ENCODE measurements around the gene TARP.
A peak's percentile ranks its signal among the peaks of the same experiment; 100 is the strongest.
"Not testable (repeated sequence)": the region's sequence is repeated elsewhere in the genome, so short reads cannot be mapped to it uniquely, and the experiment has no call there.

TARP gene

DNA sequence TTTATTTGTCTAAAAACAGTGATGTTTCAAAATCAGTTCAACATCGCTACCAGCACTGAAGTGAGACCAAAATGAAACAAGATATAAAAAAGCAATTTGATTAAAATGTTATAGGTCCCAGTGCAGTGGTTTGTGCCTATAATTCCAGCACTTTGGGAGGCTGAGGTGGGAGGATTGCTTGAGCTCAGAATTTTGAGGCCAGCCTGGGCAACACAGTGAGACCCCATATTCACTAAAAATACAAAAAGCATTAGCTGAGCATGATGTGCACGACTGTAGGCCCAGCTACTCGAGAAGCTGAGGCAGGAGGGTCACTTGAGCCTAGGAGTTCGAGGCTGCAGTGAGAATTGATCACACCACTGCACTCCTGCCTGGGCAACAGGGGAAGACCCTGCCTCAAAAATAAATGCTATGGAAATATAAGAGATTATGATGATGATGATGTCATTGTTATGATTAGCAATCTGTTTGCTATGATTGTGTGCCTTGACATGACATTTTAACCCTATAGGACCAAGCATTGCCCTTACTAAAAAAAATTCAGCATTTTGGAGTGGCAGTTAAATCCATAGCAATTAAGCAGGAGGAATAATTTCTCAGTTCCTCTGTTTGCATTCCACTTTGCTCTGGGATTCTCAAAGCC is 3.6 kb downstream of the TARP start:
- not testable (repeated sequence) for H3K36me3 Mint-ChIP-seq; H3K4me1 Mint-ChIP-seq; H3K9me3 Mint-ChIP-seq; ATAC-seq (ENCODE audit: low read depth in 2 of 2); H3K27ac Mint-ChIP-seq; DNase-seq; H3K4me3 Mint-ChIP-seq; H3K27me3 Mint-ChIP-seq

DNA sequence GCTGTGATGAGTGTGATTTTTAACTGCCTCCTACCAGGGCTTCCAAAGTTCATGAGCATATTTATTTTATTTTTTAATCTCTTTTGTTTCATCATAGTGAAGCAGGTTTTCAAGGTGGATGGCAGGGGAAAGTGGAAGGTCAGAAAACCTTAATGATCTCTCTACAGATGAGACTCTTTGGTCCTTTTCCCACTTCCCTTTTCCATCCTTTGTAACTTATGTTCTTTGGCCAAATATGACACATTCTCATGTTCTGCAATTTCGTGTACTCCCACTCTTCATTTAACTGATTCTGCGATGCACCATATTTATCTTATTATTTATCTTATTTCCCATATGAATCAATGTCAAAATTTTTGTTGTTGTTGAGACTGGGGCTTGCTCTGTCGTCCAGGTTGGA is 7.5 kb downstream of the TARP start:
- not testable (repeated sequence) for ATAC-seq (ENCODE audit: low read depth in 2 of 2); H3K27ac Mint-ChIP-seq; H3K36me3 Mint-ChIP-seq; H3K4me3 Mint-ChIP-seq; H3K9me3 Mint-ChIP-seq; H3K4me1 Mint-ChIP-seq; H3K27me3 Mint-ChIP-seq; DNase-seq

DNA sequence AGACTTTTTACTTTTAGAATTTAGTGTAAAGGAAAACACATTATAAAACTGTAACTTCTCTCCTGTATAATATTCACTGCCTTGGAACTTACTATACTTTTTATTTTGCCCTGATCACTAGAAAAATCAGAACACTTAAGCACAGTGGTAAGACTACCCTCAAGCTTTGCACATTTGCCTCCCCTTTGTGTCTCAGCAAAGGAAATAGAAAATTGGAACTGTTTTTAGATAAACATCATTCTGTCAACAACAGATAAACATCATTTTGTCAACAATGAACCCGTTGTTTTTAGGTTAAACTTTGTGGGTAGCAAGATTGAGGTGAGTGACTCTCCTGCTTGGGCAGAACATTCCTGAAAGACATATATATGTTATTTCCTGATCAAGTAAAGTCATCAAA is 8.8 kb downstream of the TARP start:
- ATAC-seq (ENCODE audit: low read depth in 2 of 2); H3K27me3 Mint-ChIP-seq; H3K9me3 Mint-ChIP-seq; H3K36me3 Mint-ChIP-seq; H3K4me1 Mint-ChIP-seq; H3K27ac Mint-ChIP-seq; H3K4me3 Mint-ChIP-seq; DNase-seq: not testable (repeated sequence)

DNA sequence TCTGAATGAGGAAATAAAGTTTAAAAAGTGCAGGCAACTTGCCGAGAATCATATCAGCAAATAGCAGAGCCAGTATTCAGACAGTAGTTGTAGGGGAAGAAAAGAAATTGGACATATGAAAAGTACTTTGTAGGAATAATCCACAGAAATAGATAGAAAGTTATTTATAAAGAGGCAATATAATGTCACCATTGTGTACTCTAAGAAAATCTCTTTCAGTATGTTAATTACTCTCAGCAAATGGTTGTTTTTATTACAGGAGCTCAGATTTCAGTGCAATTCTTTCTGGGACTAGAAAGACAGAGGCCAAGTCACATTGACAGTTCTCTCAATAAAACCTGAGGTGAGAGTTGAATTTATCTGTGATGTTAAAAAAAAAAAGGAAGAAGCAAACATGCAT is 10.2 kb downstream of the TARP start:
- H3K27ac Mint-ChIP-seq; H3K36me3 Mint-ChIP-seq; H3K4me1 Mint-ChIP-seq; ATAC-seq (ENCODE audit: low read depth in 2 of 2); H3K9me3 Mint-ChIP-seq; H3K4me3 Mint-ChIP-seq; H3K27me3 Mint-ChIP-seq; DNase-seq: not testable (repeated sequence)

DNA sequence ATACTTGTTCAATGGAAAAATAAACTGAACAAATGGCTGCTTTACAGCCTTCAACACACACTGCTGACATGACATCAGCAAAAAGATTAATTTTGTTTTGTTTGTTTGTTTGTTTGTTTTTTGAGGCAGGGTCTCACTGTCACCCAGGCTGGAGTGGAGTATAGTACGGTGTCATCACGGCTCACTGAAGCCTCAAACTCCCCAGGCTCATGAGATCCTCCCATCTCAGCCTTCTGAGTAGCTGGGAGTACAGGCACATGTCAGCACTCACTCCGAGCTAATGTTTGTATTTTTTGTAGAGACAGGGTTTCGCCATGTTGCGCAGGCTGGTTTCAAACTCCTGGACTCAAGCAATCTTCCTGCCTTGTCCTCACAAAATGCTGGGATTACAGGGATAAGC is 10.9 kb downstream of the TARP start:
- Mint-ChIP-seq H3K27ac (no peak overlapping the region), H3K4me1 (no peaks in the 10 kb centered on the region), H3K4me3 (no peak overlapping the region), H3K36me3 (no peaks in the 10 kb centered on the region), H3K27me3 (peaks cover 0 to 5% (median 4%) of the 10 kb centered on the region in 3 donors), H3K9me3 (no peaks in the 10 kb centered on the region)
- ATAC-seq (ENCODE audit: low read depth in 2 of 2) (no peak), DNase-seq (no peak)

DNA sequence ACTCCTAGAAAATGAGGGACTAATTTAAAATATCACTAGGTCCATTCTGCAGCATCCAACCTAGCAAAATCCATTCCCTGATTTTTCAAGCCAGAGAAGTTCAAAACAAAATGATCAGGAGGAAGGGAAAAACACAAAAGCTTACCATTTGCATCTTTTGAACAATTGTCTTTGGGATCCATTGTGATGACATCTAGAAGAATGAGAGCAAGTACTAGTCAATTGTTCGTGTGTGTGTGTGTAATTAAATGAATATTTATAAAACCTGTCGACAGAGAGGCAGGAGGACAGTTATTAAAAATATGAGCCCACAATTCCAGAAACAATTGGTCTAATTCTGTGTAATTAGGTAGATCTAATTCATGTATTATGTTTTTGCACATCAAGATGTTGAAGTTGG is 11.4 kb downstream of the TARP start:
- H3K27ac Mint-ChIP-seq, H3K9me3 Mint-ChIP-seq, H3K4me3 Mint-ChIP-seq: not testable (repeated sequence)

DNA sequence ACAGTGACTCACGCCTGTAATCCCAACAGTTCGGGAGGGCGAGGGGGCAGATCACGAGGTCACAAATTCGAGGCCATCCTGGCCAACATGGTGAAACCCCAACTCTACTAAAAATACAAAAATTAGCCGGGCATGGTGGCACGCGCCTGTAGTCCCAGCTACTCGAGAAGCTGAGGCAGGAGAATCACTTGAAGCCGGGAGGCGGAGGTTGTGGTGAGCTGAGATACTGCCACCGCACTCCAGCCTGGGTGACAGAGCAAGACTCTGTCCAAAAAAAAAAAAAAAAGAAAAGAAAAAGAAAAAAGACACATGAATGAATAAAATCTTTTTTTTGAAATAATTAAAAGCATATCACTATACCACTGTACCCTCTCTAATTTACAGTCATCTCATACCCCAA is 11.8 kb downstream of the TARP start:
- not testable (repeated sequence) for ATAC-seq (ENCODE audit: low read depth in 2 of 2); H3K27me3 Mint-ChIP-seq; H3K9me3 Mint-ChIP-seq; H3K36me3 Mint-ChIP-seq; H3K4me1 Mint-ChIP-seq; DNase-seq; H3K27ac Mint-ChIP-seq; H3K4me3 Mint-ChIP-seq

More for the DNA sequence above, 11.4 kb downstream of the TARP start:
- not testable (repeated sequence) for H3K27me3 Mint-ChIP-seq; H3K4me1 Mint-ChIP-seq; H3K36me3 Mint-ChIP-seq; ATAC-seq (ENCODE audit: low read depth in 2 of 2); DNase-seq

DNA sequence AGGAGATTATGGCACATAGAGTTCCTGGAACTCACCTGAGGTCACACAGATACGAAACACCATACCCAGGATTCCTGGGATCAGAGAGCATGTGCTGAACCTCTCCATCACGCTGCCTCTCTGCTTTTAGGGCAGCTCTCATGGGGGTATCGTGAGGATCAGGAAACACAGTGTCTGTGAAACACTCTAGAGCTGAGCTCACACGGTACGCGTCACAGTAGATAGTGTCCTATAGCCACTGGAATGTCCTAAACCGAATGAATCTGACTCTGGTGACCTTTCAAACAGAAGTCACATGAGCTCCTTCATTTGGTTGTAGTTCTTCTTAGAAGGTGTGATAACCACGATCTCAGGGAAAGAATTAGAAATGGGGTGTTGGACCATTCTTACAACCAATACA is 14.3 kb downstream of the TARP start:
- H3K36me3 Mint-ChIP-seq; H3K4me3 Mint-ChIP-seq; H3K4me1 Mint-ChIP-seq; H3K27ac Mint-ChIP-seq; ATAC-seq (ENCODE audit: low read depth in 2 of 2); H3K27me3 Mint-ChIP-seq; H3K9me3 Mint-ChIP-seq; DNase-seq: not testable (repeated sequence)

DNA sequence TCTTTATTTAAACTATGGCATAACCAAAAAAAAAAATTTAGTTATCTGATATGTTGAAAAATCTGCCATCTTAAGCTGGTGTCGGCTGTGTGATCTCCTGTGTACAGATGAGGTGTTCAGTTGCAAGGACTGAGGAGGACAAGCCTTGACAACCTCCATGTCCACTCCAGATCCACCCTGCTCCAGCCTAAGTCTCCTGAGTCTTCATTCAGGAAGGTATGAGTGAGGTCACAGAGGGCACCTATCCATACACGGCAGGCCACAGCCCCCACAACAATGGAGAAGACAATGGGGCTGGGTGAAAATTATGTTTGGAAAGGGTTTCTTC is 16.1 kb downstream of the TARP start:
- no peak overlapping the region for H3K27ac Mint-ChIP-seq
- ATAC-seq (ENCODE audit: low read depth in 2 of 2) = no peak

DNA sequence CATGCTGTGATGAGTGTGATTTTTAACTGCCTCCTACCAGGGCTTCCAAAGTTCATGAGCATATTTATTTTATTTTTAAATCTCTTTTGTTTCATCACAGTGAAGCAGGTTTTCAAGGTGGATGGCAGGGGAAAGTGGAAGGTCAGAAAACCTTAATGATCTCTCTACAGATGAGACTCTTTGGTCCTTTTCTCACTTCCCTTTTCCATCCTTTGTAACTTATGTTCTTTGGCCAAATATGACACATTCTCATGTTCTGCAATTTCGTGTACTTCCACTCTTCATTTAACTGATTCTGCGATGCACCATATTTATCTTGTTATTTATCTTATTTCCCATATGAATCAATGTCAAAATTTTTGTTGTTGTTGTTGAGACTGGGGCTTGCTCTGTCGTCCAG is 23.6 kb downstream of the TARP start:
- not testable (repeated sequence) for H3K36me3 Mint-ChIP-seq, H3K4me1 Mint-ChIP-seq, H3K27me3 Mint-ChIP-seq

More for the DNA sequence above, 16.1 kb downstream of the TARP start:
- Mint-ChIP-seq H3K4me1 (no peaks in the 10 kb centered on the region), H3K36me3 (no peaks in the 10 kb centered on the region), H3K4me3 (no peak overlapping the region), H3K27me3 (peaks cover 0 to 5% (median 4%) of the 10 kb centered on the region in 3 donors), H3K9me3 (no peaks in the 10 kb centered on the region)
- no peak for DNase-seq

DNA sequence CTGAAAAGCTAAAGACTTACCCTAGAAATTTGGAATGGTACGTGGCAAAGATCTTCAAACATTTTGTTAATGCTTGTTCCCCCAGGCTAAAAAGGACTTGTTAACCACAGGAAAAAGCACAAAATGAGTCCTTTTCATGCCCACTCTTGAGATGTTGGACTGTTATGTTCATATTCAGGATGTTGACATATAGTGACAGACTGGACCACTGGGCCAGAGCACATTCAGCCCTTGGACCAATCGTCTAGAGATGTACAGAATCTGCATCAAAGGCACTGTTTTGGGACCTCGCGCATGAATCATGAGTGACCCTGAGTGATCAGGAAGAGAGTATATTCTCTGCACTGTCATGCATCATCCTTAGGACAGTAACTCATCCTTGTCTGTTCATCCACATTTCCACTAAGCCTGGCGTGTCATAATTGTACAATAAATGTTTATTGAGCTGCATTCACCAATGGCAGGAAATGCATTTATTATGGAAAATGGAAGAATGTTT is 25.3 kb downstream of the TARP start:
- peaks cover 0 to 5% (median 0%) of the 10 kb centered on the region in 3 donors for H3K27me3 Mint-ChIP-seq

More for the DNA sequence above, 23.6 kb downstream of the TARP start:
- not testable (repeated sequence) for DNase-seq, H3K4me3 Mint-ChIP-seq, H3K9me3 Mint-ChIP-seq, H3K27ac Mint-ChIP-seq
- ATAC-seq (ENCODE audit: low read depth in 2 of 2) = peak; percentile 40 to 67

DNA sequence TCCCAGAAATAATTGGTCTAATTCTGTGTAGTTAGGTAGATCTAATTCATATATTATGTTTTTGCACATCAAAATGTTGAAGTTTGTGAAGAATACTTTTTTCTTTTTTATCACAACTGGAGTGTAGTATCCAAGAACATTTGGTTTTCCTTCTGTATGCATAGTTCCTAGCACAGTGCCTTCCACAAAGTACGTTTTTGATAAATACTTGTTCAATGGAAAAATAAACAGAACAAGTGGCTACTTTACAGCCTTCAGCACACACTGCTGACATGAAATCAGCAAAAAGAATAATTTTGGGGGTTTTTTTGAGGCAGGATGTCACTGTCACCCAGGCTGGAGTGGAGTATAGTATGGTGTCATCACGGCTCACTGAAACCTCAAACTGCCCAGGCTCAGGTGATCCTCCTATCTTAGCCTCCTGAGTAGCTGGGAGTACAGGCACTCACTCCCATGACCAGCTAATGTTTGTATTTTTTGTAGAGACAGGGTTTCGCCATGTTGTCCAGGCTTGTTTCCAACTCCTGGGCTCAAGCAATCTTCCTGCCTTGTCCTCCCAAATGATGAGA is 27.9 kb downstream of the TARP start:
- Mint-ChIP-seq H3K4me1 (no peaks in the 10 kb centered on the region), H3K27ac (no peak overlapping the region), H3K4me3 (no peak overlapping the region), H3K36me3 (no peaks in the 10 kb centered on the region), H3K27me3 (peaks cover 0 to 8% (median 0%) of the 10 kb centered on the region in 3 donors), H3K9me3 (no peaks in the 10 kb centered on the region)
- no peak for ATAC-seq (ENCODE audit: low read depth in 2 of 2)
- DNase-seq = no peak

More for the DNA sequence above, 25.3 kb downstream of the TARP start:
- H3K27ac Mint-ChIP-seq = no peak overlapping the region
- DNase-seq (no peak), ATAC-seq (ENCODE audit: low read depth in 2 of 2) (no peak)
- no peaks in the 10 kb centered on the region for H3K36me3 Mint-ChIP-seq
- H3K9me3 Mint-ChIP-seq = no peaks in the 10 kb centered on the region
- no peaks in the 10 kb centered on the region for H3K4me1 Mint-ChIP-seq
- H3K4me3 Mint-ChIP-seq = no peak overlapping the region

DNA sequence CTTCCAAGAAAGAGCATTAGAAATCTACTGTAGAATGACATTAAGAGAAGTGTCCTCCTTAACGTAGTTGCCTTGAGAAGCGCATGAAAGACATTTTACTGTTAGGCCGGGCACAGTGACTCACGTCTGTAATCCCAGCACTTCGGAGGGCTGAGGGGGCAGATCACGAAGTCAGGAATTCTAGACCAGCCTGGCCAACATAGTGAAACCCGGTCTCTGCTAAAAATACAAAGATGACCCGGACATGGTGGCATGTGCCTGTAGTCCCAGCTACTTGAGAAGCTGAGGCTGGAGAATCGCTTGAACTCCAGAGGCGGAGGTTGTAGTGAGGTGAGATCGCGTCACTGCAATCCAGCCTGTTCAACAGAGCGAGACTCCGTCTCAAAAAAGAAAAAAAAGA is 28.9 kb downstream of the TARP start:
- H3K9me3 Mint-ChIP-seq = no peaks in the 10 kb centered on the region
- H3K27me3 Mint-ChIP-seq = peaks cover 0 to 9% (median 0%) of the 10 kb centered on the region in 3 donors
- no peak overlapping the region for H3K27ac Mint-ChIP-seq
- ATAC-seq (ENCODE audit: low read depth in 2 of 2) (no peak), DNase-seq (no peak)
- H3K36me3 Mint-ChIP-seq = no peaks in the 10 kb centered on the region
- no peak overlapping the region for H3K4me3 Mint-ChIP-seq
- no peaks in the 10 kb centered on the region for H3K4me1 Mint-ChIP-seq

DNA sequence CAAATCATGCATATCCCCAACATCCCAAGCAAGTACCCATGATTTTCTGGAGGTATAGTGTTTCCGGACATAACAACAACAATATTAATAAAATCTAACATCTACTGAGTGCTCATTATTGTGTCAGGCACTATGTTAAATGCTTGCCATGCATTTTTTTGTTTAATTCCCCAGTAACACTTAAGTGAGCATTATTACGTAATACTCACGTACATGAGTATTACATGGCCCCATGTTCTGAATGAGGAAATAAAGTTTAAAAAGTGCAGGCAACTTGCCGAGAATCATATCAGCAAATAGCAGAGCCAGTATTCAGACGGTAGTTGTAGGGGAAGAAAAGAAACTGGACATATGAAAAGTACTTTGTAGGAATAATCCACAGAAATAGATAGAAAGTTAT is 30.1 kb downstream of the TARP start:
- not testable (repeated sequence) for ATAC-seq (ENCODE audit: low read depth in 2 of 2); DNase-seq; H3K4me1 Mint-ChIP-seq; H3K9me3 Mint-ChIP-seq; H3K27ac Mint-ChIP-seq; H3K4me3 Mint-ChIP-seq; H3K36me3 Mint-ChIP-seq; H3K27me3 Mint-ChIP-seq

DNA sequence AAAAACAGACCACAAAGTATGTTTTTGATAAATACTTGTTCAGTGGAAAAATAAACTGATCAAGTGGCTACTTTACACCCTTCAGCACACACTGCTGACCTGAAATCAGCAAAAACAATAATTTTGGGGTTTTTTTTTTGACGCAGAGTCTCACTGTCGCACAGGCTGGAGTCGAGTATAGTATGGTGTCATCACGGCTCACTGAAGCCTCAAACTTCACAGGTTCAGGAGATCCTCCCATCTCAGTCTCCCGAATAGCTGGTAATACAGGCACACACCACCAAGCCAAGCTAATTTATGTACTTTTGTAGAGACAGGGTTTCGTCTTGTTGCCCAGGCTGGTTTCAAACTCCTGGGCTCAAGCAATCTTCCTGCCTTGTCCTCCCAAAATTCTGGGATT is 30.6 kb downstream of the TARP start:
- Mint-ChIP-seq H3K9me3 (no peaks in the 10 kb centered on the region), H3K4me1 (no peaks in the 10 kb centered on the region), H3K36me3 (no peaks in the 10 kb centered on the region), H3K27ac (no peak overlapping the region), H3K27me3 (peaks cover 0 to 9% (median 0%) of the 10 kb centered on the region in 3 donors), H3K4me3 (no peak overlapping the region)
- DNase-seq (no peak), ATAC-seq (ENCODE audit: low read depth in 2 of 2) (no peak)
